ENCODE measurements around the gene KLHL29. TPM values are rescaled to one million over a fixed set of nuclear protein-coding genes. Genes with fewer than 3 reads are reported as not detected.

The KLHL29 gene
- total RNA-seq, 1 experiment from 2014 or later = 12.2 TPM

DNA sequence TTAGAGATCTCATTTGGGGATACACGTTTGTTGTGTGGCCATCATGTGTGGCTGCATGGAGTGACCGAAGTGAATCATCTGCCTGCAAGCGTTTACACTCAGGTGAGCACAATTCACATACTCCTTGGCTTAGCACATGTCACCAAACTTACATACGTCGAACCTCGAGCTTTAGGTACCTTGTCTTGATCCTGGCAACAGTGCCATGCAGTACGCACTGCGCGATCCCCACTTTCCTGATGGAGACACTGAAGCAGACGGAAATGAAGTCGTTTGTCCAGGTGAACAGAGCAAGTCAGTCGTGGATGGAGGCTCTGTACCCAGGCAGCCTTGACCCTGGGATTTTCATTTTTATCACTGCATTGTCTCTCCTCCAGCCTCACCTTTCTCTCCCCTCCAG lies 32.3 kb downstream of the KLHL29 start:
- H3K9me3 ChIP-seq (ENCODE audit: low read depth, low read length, poor library complexity, severe bottlenecking) = no peaks in the 10 kb centered on the region
- H3K27me3 ChIP-seq (replicated peaks; ENCODE audit: insufficient read depth, low read depth, low read length, poor library complexity) = no peaks in the 10 kb centered on the region
- no peak for DNase-seq (ENCODE audit: low spot score)
- no peaks in the 10 kb centered on the region for H3K36me3 ChIP-seq (ENCODE audit: insufficient read depth, low read length, poor library complexity, severe bottlenecking)
- intact Hi-C loops (cut with micrococcal nuclease; ENCODE audit: unreplicated experiment) = no loop called here
- no TSS peak for BruUV-seq (replicated peaks)
- TF ChIP-seq EZH2 (IDR thresholded peaks at IDR 0.05; ENCODE audit: borderline replicate concordance, low read depth, low read length, poor library complexity, severe bottlenecking) = no peak
- TF ChIP-seq, protein P1, sequence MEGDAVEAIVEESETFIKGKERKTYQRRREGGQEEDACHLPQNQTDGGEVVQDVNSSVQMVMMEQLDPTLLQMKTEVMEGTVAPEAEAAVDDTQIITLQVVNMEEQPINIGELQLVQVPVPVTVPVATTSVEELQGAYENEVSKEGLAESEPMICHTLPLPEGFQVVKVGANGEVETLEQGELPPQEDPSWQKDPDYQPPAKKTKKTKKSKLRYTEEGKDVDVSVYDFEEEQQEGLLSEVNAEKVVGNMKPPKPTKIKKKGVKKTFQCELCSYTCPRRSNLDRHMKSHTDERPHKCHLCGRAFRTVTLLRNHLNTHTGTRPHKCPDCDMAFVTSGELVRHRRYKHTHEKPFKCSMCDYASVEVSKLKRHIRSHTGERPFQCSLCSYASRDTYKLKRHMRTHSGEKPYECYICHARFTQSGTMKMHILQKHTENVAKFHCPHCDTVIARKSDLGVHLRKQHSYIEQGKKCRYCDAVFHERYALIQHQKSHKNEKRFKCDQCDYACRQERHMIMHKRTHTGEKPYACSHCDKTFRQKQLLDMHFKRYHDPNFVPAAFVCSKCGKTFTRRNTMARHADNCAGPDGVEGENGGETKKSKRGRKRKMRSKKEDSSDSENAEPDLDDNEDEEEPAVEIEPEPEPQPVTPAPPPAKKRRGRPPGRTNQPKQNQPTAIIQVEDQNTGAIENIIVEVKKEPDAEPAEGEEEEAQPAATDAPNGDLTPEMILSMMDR (conservative IDR thresholded peaks at IDR 0.05; ENCODE audit: low read depth, low read length) = no peak
- H3K27ac ChIP-seq (ENCODE audit: low read depth, low read length, poor library complexity, severe bottlenecking) = no peak overlapping the region
- no peak overlapping the region for H3K4me3 ChIP-seq (ENCODE audit: low read depth, low read length, poor library complexity, severe bottlenecking)
- POLR2A ChIA-PET (ENCODE audit: low non-redundant PET) = no interaction called here
- CTCF ChIA-PET = no interaction called here
- H3K4me1 ChIP-seq (ENCODE audit: insufficient read depth, low read length, poor library complexity, severe bottlenecking) = peaks cover 19% of the 10 kb centered on the region

GRCh38 chr2:23418056-23418455 lies 33.1 kb downstream of the KLHL29 start:
- H3K27ac ChIP-seq (ENCODE audit: low read depth, low read length, poor library complexity, severe bottlenecking) = no peak overlapping the region
- BruUV-seq (replicated peaks) = no TSS peak
- intact Hi-C loops (cut with micrococcal nuclease; ENCODE audit: unreplicated experiment) = no loop called here
- H3K9me3 ChIP-seq (ENCODE audit: low read depth, low read length, poor library complexity, severe bottlenecking) = no peaks in the 10 kb centered on the region
- POLR2A ChIA-PET (ENCODE audit: low non-redundant PET) = no interaction called here
- TF ChIP-seq, protein P1 (conservative IDR thresholded peaks at IDR 0.05; ENCODE audit: low read depth, low read length) = no peak
- no peak for TF ChIP-seq EZH2 (IDR thresholded peaks at IDR 0.05; ENCODE audit: borderline replicate concordance, low read depth, low read length, poor library complexity, severe bottlenecking)
- no peak for DNase-seq (ENCODE audit: low spot score)
- CTCF ChIA-PET = interaction anchor here (0.6 kb wide), 1 partner anchor 24 kb away, joined by 3 read pairs; no protein-coding TSS in a partner anchor
- H3K36me3 ChIP-seq (ENCODE audit: insufficient read depth, low read length, poor library complexity, severe bottlenecking) = no peaks in the 10 kb centered on the region
- H3K27me3 ChIP-seq (replicated peaks; ENCODE audit: insufficient read depth, low read depth, low read length, poor library complexity) = no peaks in the 10 kb centered on the region
- no peak overlapping the region for H3K4me3 ChIP-seq (ENCODE audit: low read depth, low read length, poor library complexity, severe bottlenecking)
- H3K4me1 ChIP-seq (ENCODE audit: insufficient read depth, low read length, poor library complexity, severe bottlenecking) = peaks cover 25% of the 10 kb centered on the region

DNA sequence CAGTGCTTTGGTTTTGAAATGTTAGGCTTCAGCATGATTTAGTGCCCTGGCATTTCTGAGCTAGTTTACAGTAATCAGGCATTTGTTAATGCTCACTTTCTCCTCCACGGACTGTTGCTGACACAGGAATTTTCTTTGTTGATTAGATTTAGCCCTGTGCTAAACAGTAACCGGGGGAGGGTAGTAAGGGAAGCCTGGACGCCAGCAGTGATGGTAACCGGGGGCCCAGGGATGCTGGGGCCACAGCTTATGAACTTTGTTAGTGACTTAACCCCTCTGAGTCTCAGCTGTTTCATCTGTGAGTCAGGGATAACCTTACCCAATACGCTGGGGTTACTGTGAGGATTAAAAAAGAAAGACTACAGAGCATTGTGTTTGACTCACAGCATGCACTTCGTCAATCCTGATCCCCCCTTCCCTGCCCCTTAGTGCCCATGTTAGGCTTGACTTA lies 33.5 kb downstream of the KLHL29 start:
- BruUV-seq (replicated peaks) = no TSS peak
- CTCF ChIA-PET = interaction anchor here (0.6 kb wide), 1 partner anchor 25 kb away, joined by 3 read pairs; no protein-coding TSS in a partner anchor
- POLR2A ChIA-PET (ENCODE audit: low non-redundant PET) = no interaction called here
- no peaks in the 10 kb centered on the region for H3K27me3 ChIP-seq (replicated peaks; ENCODE audit: insufficient read depth, low read depth, low read length, poor library complexity)
- intact Hi-C loops (cut with micrococcal nuclease; ENCODE audit: unreplicated experiment) = no loop called here
- peak; percentile 27 for DNase-seq (ENCODE audit: low spot score)
- no peaks in the 10 kb centered on the region for H3K9me3 ChIP-seq (ENCODE audit: low read depth, low read length, poor library complexity, severe bottlenecking)
- TF ChIP-seq EZH2 (IDR thresholded peaks at IDR 0.05; ENCODE audit: borderline replicate concordance, low read depth, low read length, poor library complexity, severe bottlenecking) = no peak
- TF ChIP-seq, protein P1 (conservative IDR thresholded peaks at IDR 0.05; ENCODE audit: low read depth, low read length) = no peak
- no peaks in the 10 kb centered on the region for H3K36me3 ChIP-seq (ENCODE audit: insufficient read depth, low read length, poor library complexity, severe bottlenecking)
- H3K4me1 ChIP-seq (ENCODE audit: insufficient read depth, low read length, poor library complexity, severe bottlenecking) = peaks cover 28% of the 10 kb centered on the region
- no peak overlapping the region for H3K4me3 ChIP-seq (ENCODE audit: low read depth, low read length, poor library complexity, severe bottlenecking)
- H3K27ac ChIP-seq (ENCODE audit: low read depth, low read length, poor library complexity, severe bottlenecking) = no peak overlapping the region
